ENCODE data around the gene RBM14. TPM values are rescaled to one million over a fixed set of nuclear protein-coding genes. Genes with fewer than 3 reads are reported as not detected.

The RBM14 gene
- total and polyA plus RNA-seq, 9 of the 15 experiments (the other 6 are each of a cell fraction or from before 2014, with no cell fraction given), result 5.5 to 131 (median 42.6) TPM

- TF ChIP-seq GMEB1 (CRISPR knock-in tag; IDR thresholded peaks at IDR 0.05), result peak; percentile 39; the same call in 1 of the 2 replicates
- no peak for TF ChIP-seq SOX6 (IDR thresholded peaks at IDR 0.05)
- no peak for TF ChIP-seq RAD21 (CRISPR knock-in tag; conservative IDR thresholded peaks at IDR 0.05 in 1 of 2, IDR thresholded peaks at IDR 0.05 in 1 of 2)
- TF ChIP-seq ZNF398 (CRISPR knock-in tag; IDR thresholded peaks at IDR 0.05), result no peak
- no peak for TF ChIP-seq ZBTB49 (CRISPR knock-in tag; IDR thresholded peaks at IDR 0.05; ENCODE audit: borderline replicate concordance)
- TF ChIP-seq HNRNPH1 (optimal IDR thresholded peaks at IDR 0.05; ENCODE audit: low read depth, low read length), result no peak
- TF ChIP-seq ZNF408 (CRISPR knock-in tag; IDR thresholded peaks at IDR 0.05; ENCODE audit: low read depth), result no peak
- no peak for TF ChIP-seq RFX1 (IDR thresholded peaks at IDR 0.05)
- no peak for TF ChIP-seq ZSCAN32 (CRISPR knock-in tag; IDR thresholded peaks at IDR 0.05)
- TF ChIP-seq ZNF41 (CRISPR knock-in tag; conservative IDR thresholded peaks at IDR 0.05), result no peak
- no peak for TF ChIP-seq PKNOX1 (IDR thresholded peaks at IDR 0.05)
- TF ChIP-seq ARID2 (IDR thresholded peaks at IDR 0.05), result no peak
- no peak for TF ChIP-seq BRCA1 (IDR thresholded peaks at IDR 0.05)
- 0 out of 2 replicates have a peak, but pooled peaks have one; percentile 51 for TF ChIP-seq BRCA1 (CRISPR knock-in tag; IDR thresholded peaks at IDR 0.05)
- no peak for TF ChIP-seq STAT5B (CRISPR knock-in tag; IDR thresholded peaks at IDR 0.05)
- no peak for TF ChIP-seq DACH1 (IDR thresholded peaks at IDR 0.05; ENCODE audit: partially characterized antibody)
- TF ChIP-seq ZKSCAN8 (CRISPR knock-in tag; IDR thresholded peaks at IDR 0.05), result no peak
- no peak for TF ChIP-seq SMAD1 (IDR thresholded peaks at IDR 0.05; ENCODE audit: low read depth, low read length, partially characterized antibody)
- no peak for TF ChIP-seq NFE2L1 (tag; IDR thresholded peaks at IDR 0.05; ENCODE audit: borderline replicate concordance, low read depth)
- TF ChIP-seq CXXC5 (CRISPR knock-in tag; IDR thresholded peaks at IDR 0.05), result peak; percentile 91
- TF ChIP-seq KLF1 (tag; IDR thresholded peaks at IDR 0.05), result no peak
- peak; percentile 28; the same call in 1 of the 2 replicates for TF ChIP-seq ARID1B (IDR thresholded peaks at IDR 0.05)
- peak; percentile 32; the same call in 1 of the 2 replicates for TF ChIP-seq HDAC2 (IDR thresholded peaks at IDR 0.05)
Measured at GRCh38 chr11:66568124-66568916, 48.1 kb upstream of the RBM14 start, which contains the start of gene CTSF (continued).

All from K562 (cell line).